Astrocyte (in vitro differentiated cells and primary cell): ENCODE results near the gene TAF1B. TPM values are rescaled to one million over a fixed set of nuclear protein-coding genes. Genes with fewer than 3 reads are reported as not detected.

Source experiments
- DNase-seq: peaks from one replicate; pipeline ENCODE4 v3.0.0-alpha.2; 2010; ENCODE audit warnings: low read depth
- FAIRE-seq: peaks from 2 replicates; lab custom pipeline; 2011; peaks lifted over from hg19 to GRCh38; lab: Jason Lieb, UNC
- H2AFZ ChIP-seq: 2 replicates; pipeline ENCODE4 v1.6.0; 2012; ENCODE audit warnings: low read depth, low read length, inconsistent platforms
- H3K27ac ChIP-seq: 2 replicates; pipeline ENCODE4 v1.5.1; 2011; ENCODE audit warnings: low read depth, low read length, inconsistent platforms
- H3K27me3 ChIP-seq: 2 replicates; pipeline ENCODE4 v1.6.0; 2011; ENCODE audit warnings: low read length, inconsistent platforms; ENCODE audit not compliant: insufficient read depth
- H3K36me3 ChIP-seq: 2 replicates; pipeline ENCODE4 v1.5.1; 2011; ENCODE audit warnings: low read length, inconsistent platforms; ENCODE audit not compliant: insufficient read depth
- H3K4me1 ChIP-seq: 2 replicates; pipeline ENCODE4 v1.5.1; 2011; ENCODE audit warnings: low read length, inconsistent platforms; ENCODE audit not compliant: insufficient read depth
- H3K4me2 ChIP-seq: 2 replicates; pipeline ENCODE4 v1.6.0; 2012; ENCODE audit warnings: low read length, inconsistent platforms
- H3K4me3 ChIP-seq: 2 replicates; pipeline ENCODE4 v1.5.1; 2011; ENCODE audit warnings: low read depth, mild to moderate bottlenecking, low read length, inconsistent platforms; ENCODE audit not compliant: insufficient read depth
- H3K79me2 ChIP-seq: 2 replicates; pipeline ENCODE4 v1.6.0; 2012; ENCODE audit warnings: mild to moderate bottlenecking, low read length, inconsistent platforms; ENCODE audit not compliant: insufficient read depth
- H3K9ac ChIP-seq: 2 replicates; pipeline ENCODE4 v1.6.0; 2012; ENCODE audit warnings: mild to moderate bottlenecking, low read length, inconsistent platforms
- H3K9me3 ChIP-seq: 2 replicates; pipeline ENCODE4 v1.5.1; 2012; ENCODE audit warnings: low read depth, mild to moderate bottlenecking, low read length, inconsistent platforms; ENCODE audit not compliant: insufficient read depth
- H4K20me1 ChIP-seq: 2 replicates; pipeline ENCODE4 v1.6.0; 2012; ENCODE audit warnings: low read length, inconsistent platforms; ENCODE audit not compliant: insufficient read depth
- H3K27ac Mint-ChIP-seq: one replicate; pipeline ENCODE4 v1.8.0; 2021; ENCODE audit warnings: mild to moderate bottlenecking, mixed read lengths; ENCODE audit not compliant: unreplicated experiment
- H3K27me3 Mint-ChIP-seq: one replicate; pipeline ENCODE4 v1.8.0; 2021; ENCODE audit warnings: low read depth, mixed read lengths; ENCODE audit not compliant: unreplicated experiment
- H3K36me3 Mint-ChIP-seq: one replicate; pipeline ENCODE4 v1.8.0; 2021; ENCODE audit warnings: low read depth, mixed read lengths; ENCODE audit not compliant: unreplicated experiment
- H3K4me1 Mint-ChIP-seq: one replicate; pipeline ENCODE4 v1.8.0; 2021; ENCODE audit warnings: low read depth, mixed read lengths; ENCODE audit not compliant: unreplicated experiment
- H3K4me3 Mint-ChIP-seq: one replicate; pipeline ENCODE4 v1.8.0; 2021; ENCODE audit warnings: mild to moderate bottlenecking, moderate library complexity, mixed read lengths; ENCODE audit not compliant: unreplicated experiment
- H3K9me3 Mint-ChIP-seq: one replicate; pipeline ENCODE4 v1.8.0; 2021; ENCODE audit warnings: mild to moderate bottlenecking, mixed read lengths; ENCODE audit not compliant: unreplicated experiment
- EZH2 ChIP-seq: IDR thresholded peaks from 2 replicates; pipeline ENCODE4 v1.6.1; 2012; ENCODE audit warnings: mild to moderate bottlenecking, low read length, inconsistent platforms; ENCODE audit not compliant: insufficient read depth
- total RNA-seq: library from RNA; stranded (reverse); gene quantifications from 2 replicates; pipeline ENCODE4 v1.2.1, GENCODE V29; 2021
- TF ChIP-seq, protein P1 (sequence below): IDR thresholded peaks from 2 replicates; pipeline ENCODE4 v1.5.1; 2011; ENCODE audit warnings: low read depth, mild to moderate bottlenecking, inconsistent platforms, low read length, moderate library complexity; ENCODE audit not compliant: insufficient read depth

TAF1B gene
- total RNA-seq, 1 donor from 2014 or later = 14.5 TPM

DNA sequence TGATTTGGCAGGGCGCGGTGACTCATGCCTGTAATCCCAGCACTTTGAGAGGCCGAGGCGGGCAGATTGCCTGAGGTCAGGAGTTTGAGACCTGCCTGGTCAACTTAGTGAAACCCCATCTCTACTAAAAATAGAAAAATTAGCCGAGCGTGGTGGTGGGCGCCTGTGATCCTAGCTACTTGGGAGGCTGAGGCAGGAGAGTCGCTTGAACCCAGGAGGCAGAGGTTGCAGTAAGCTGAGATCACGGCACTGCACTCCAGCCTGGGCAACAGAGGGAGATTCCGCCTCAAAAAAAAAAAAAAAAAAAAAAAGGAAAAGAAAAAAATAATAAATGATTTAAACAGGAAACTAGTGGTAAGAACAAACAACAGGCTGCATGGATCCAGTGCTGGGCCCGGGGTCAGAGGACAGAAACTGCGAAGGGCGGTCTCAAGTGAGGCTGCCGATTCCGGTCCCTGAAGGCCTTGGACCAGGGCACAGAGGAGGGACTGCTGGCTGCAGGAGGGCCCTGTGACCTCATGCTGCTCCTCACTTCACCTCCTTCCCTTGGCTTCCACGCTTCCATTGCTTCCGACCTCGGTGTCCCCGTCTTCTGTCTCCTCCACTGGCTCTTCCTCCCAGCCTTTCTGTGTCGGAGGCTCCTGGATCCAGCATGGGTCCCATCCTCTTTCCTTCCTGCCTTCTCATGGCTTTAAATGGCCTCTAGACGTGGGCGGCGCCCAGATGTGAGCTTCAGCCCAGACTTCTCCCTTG is 106.1 kb downstream of the TAF1B start:
- Histone ChIP-seq H3K79me2 (no peaks in the 10 kb centered on the region), H4K20me1 (no peaks in the 10 kb centered on the region), H3K27me3 (peaks cover 13% of the 10 kb centered on the region), H3K4me1 (peaks cover 4% of the 10 kb centered on the region), H3K4me3 (no peak overlapping the region), H3K9ac (no peak overlapping the region), H2AFZ (no peak overlapping the region), H3K27ac (no peak overlapping the region), H3K9me3 (no peaks in the 10 kb centered on the region), H3K4me2 (no peak overlapping the region), H3K36me3 (no peaks in the 10 kb centered on the region)
- DNase-seq = no peak
- peaks cover 29% of the 10 kb centered on the region for H3K27me3 Mint-ChIP-seq
- FAIRE-seq = no peak
- no peak overlapping the region for H3K27ac Mint-ChIP-seq
- no peaks in the 10 kb centered on the region for H3K9me3 Mint-ChIP-seq
- TF ChIP-seq, protein P1, sequence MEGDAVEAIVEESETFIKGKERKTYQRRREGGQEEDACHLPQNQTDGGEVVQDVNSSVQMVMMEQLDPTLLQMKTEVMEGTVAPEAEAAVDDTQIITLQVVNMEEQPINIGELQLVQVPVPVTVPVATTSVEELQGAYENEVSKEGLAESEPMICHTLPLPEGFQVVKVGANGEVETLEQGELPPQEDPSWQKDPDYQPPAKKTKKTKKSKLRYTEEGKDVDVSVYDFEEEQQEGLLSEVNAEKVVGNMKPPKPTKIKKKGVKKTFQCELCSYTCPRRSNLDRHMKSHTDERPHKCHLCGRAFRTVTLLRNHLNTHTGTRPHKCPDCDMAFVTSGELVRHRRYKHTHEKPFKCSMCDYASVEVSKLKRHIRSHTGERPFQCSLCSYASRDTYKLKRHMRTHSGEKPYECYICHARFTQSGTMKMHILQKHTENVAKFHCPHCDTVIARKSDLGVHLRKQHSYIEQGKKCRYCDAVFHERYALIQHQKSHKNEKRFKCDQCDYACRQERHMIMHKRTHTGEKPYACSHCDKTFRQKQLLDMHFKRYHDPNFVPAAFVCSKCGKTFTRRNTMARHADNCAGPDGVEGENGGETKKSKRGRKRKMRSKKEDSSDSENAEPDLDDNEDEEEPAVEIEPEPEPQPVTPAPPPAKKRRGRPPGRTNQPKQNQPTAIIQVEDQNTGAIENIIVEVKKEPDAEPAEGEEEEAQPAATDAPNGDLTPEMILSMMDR = no peak
- no peak for TF ChIP-seq EZH2
- no peaks in the 10 kb centered on the region for H3K36me3 Mint-ChIP-seq
- peak overlapping the region; percentile 64 for H3K4me3 Mint-ChIP-seq
- H3K4me1 Mint-ChIP-seq = no peaks in the 10 kb centered on the region

DNA sequence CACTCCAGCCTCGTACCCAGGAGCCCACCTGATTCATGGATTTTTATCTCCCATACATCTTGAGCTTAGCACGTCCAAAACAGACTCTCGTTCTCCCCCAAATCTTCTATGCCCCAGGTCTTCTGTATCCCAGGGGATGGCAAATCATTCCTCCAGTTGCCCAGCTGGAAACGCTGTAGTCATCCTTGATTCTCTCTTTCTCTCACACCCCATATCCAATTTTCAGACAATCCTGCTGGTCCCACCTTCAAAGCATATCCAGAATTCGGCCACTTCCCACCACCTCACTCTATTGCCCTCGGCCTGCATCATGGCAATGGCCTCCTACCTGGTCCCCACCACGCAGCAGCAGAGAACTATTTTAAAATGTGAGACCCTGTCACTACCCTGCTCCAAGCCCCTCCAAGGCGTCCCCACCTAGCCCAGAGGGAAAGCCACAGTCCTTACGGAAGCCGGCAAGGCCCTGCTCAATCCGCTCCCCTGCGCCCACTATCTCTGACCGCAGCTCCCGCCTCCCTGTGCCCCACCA is 106.8 kb downstream of the TAF1B start:
- H3K4me3 ChIP-seq = no peak overlapping the region
- no peak overlapping the region for H3K27ac ChIP-seq
- H3K4me1 Mint-ChIP-seq = no peaks in the 10 kb centered on the region
- H3K27me3 ChIP-seq = peaks cover 15% of the 10 kb centered on the region
- TF ChIP-seq EZH2 = no peak
- TF ChIP-seq, protein P1 = no peak
- H3K4me1 ChIP-seq = peaks cover 4% of the 10 kb centered on the region
- DNase-seq (no peak), FAIRE-seq (no peak)
- H3K36me3 ChIP-seq = no peaks in the 10 kb centered on the region
- no peak overlapping the region for H3K9ac ChIP-seq
- no peak overlapping the region for H3K4me2 ChIP-seq
- H4K20me1 ChIP-seq = no peaks in the 10 kb centered on the region
- peak overlapping the region; percentile 64 for H3K4me3 Mint-ChIP-seq
- H3K27me3 Mint-ChIP-seq = peaks cover 25% of the 10 kb centered on the region
- H3K9me3 ChIP-seq = no peaks in the 10 kb centered on the region
- H2AFZ ChIP-seq = peak overlapping the region; percentile 83
- H3K79me2 ChIP-seq = no peaks in the 10 kb centered on the region
- no peak overlapping the region for H3K27ac Mint-ChIP-seq
- no peaks in the 10 kb centered on the region for H3K9me3 Mint-ChIP-seq
- no peaks in the 10 kb centered on the region for H3K36me3 Mint-ChIP-seq
